ENCODE results near the gene NEMF.

- TF ChIP-seq, protein P1, sequence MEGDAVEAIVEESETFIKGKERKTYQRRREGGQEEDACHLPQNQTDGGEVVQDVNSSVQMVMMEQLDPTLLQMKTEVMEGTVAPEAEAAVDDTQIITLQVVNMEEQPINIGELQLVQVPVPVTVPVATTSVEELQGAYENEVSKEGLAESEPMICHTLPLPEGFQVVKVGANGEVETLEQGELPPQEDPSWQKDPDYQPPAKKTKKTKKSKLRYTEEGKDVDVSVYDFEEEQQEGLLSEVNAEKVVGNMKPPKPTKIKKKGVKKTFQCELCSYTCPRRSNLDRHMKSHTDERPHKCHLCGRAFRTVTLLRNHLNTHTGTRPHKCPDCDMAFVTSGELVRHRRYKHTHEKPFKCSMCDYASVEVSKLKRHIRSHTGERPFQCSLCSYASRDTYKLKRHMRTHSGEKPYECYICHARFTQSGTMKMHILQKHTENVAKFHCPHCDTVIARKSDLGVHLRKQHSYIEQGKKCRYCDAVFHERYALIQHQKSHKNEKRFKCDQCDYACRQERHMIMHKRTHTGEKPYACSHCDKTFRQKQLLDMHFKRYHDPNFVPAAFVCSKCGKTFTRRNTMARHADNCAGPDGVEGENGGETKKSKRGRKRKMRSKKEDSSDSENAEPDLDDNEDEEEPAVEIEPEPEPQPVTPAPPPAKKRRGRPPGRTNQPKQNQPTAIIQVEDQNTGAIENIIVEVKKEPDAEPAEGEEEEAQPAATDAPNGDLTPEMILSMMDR (IDR thresholded peaks at IDR 0.05): no peak
- TF ChIP-seq EP300 (IDR thresholded peaks at IDR 0.05): no peak
These were observed 8.6 kb upstream of the NEMF start for GRCh38 chr14:49860988-49861698.
